Loucy (cell line): Measurements from ENCODE around the gene WSB2.

Experiments
- H2AFZ ChIP-seq: fragments of 200-600 bp; sonication (generic); 2 replicates; pipeline ENCODE4 v1.6.0; 2016; ENCODE audit warnings: antibody characterized with exemption, mild to moderate bottlenecking, low read length, moderate library complexity
- H3F3A ChIP-seq: fragments of 200-600 bp; 2 replicates; pipeline ENCODE4 v1.6.0; 2016; ENCODE audit warnings: antibody characterized with exemption, low read depth, mild to moderate bottlenecking
- H3K27me3 ChIP-seq: fragments of 200-600 bp; sonication (generic); 2 replicates; pipeline ENCODE4 v1.6.1; 2014; ENCODE audit warnings: low read length, mild to moderate bottlenecking; ENCODE audit not compliant: insufficient read depth, poor library complexity, severe bottlenecking
- H3K36me3 ChIP-seq: fragments of 200-600 bp; sonication (generic); 2 replicates; pipeline ENCODE4 v1.6.1; 2016; ENCODE audit warnings: low read length; ENCODE audit not compliant: insufficient read depth
- H3K4me1 ChIP-seq: fragments of 200-600 bp; sonication (generic); 2 replicates; pipeline ENCODE4 v1.5.1; 2014; ENCODE audit warnings: low read length, mild to moderate bottlenecking; ENCODE audit not compliant: insufficient read depth, poor library complexity, severe bottlenecking
- H3K4me2 ChIP-seq: fragments of 200-600 bp; sonication (generic); 2 replicates; pipeline ENCODE4 v1.6.0; 2014; ENCODE audit warnings: antibody characterized with exemption, low read length, low read depth, mild to moderate bottlenecking; ENCODE audit not compliant: poor library complexity, severe bottlenecking
- H3K4me3 ChIP-seq: fragments of 200-600 bp; sonication (generic); 2 replicates; pipeline ENCODE4 v1.5.1; 2014; ENCODE audit warnings: low read length, mild to moderate bottlenecking, mixed read lengths; ENCODE audit not compliant: poor library complexity, severe bottlenecking
- H3K79me2 ChIP-seq: fragments of 200-600 bp; sonication (generic); 2 replicates; pipeline ENCODE4 v1.6.1; 2014; ENCODE audit warnings: low read length; ENCODE audit not compliant: insufficient read depth
- H3K9ac ChIP-seq: fragments of 200-600 bp; sonication (generic); 2 replicates; pipeline ENCODE4 v1.6.0; 2014; ENCODE audit warnings: mild to moderate bottlenecking, low read depth, low read length, moderate library complexity; ENCODE audit not compliant: poor library complexity, severe bottlenecking
- H3K9me2 ChIP-seq: fragments of 200-600 bp; sonication (generic); replicated peaks from 2 replicates; pipeline ENCODE4 v1.6.1; 2016; ENCODE audit warnings: low read depth, low read length, mixed read lengths
- H3K9me3 ChIP-seq: fragments of 200-600 bp; sonication (generic); 2 replicates; pipeline ENCODE4 v1.6.1; 2014; ENCODE audit warnings: mild to moderate bottlenecking, antibody characterized with exemption, low read length, low read depth; ENCODE audit not compliant: insufficient read depth
- H4K20me1 ChIP-seq: fragments of 200-600 bp; sonication (generic); 2 replicates; pipeline ENCODE4 v1.6.0; 2014; ENCODE audit warnings: antibody characterized with exemption, low read length, mild to moderate bottlenecking; ENCODE audit not compliant: insufficient read depth, poor library complexity, severe bottlenecking
- EZH2phosphoT487 ChIP-seq: fragments of 200-600 bp; IDR thresholded peaks from 2 replicates; pipeline ENCODE4 v1.6.1; 2018; ENCODE audit warnings: antibody characterized with exemption, mild to moderate bottlenecking, moderate library complexity, borderline replicate concordance
- TF ChIP-seq, protein P1 (sequence below): fragments of 200-600 bp; sonication (generic); conservative IDR thresholded peaks from 2 replicates; pipeline ENCODE4 v1.5.1; 2014; ENCODE audit warnings: mild to moderate bottlenecking, antibody characterized with exemption, low read length

The WSB2 gene

DNA sequence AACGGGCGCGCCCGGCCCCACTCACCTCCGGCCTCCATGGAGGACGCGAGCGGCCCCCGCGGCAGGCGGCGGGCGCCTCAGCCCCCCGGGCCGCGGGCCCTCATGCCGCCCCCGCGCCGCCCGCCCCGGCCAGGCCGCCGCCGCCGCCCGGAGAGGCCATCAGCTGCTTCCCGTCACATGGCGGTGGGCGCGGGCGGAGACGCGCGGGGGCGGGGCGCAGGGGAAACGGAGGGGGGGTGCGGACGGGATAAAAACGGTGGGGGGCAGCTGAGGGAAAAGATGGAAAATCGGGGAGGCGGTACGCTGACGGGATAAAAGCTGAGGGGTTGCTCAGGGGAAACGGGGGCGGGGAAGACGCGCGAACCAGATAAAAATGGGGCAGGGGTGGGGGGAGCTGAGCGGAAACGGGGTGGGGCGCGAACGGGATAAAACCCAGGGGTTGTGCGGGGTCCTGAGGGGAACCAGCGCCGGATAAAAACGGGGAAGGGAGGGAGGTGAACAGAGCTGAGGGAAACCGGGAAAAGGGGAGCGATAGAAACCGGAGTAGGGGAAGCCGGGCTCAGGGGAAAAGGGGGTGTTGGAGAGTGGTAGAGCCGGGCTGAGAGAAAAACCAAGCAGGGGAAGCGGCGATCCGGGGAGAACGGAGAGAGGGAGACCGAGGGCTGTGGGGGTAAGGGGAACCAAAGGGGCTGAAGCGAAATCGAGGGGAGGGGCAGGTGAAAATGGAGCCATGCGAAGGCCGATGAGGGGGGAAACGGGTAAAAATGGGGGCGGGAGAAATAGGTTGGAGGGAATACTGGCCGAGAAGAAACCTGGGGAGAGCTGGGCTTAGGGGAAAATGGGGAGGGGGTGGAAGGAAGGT is at the start of gene WSB2:
WSB2 (minus strand) TSS at position 169 of the 862 bp plus-strand sequence; CDS start at position 38, 131 bp downstream.
- Histone ChIP-seq H4K20me1 (peaks cover 11% of the 10 kb centered on the region), H2AFZ (peak within 1 kb of the TSS; percentile 96), H3K79me2 (peaks cover 38% of the 10 kb centered on the region), H3K9me2 (no peaks in the 10 kb centered on the region), H3K4me1 (peaks cover 32% of the 10 kb centered on the region), H3K9me3 (no peaks in the 10 kb centered on the region), H3K4me2 (peak within 1 kb of the TSS; percentile 92), H3K27me3 (no peaks in the 10 kb centered on the region), H3K4me3 (peak within 1 kb of the TSS; percentile 99), H3K9ac (peak within 1 kb of the TSS; percentile 100), H3K36me3 (no peaks in the 10 kb centered on the region), H3F3A (0 out of 2 replicates have a peak, but pooled peaks cover 8% of the 10 kb centered on the region)
- TF ChIP-seq, protein P1, sequence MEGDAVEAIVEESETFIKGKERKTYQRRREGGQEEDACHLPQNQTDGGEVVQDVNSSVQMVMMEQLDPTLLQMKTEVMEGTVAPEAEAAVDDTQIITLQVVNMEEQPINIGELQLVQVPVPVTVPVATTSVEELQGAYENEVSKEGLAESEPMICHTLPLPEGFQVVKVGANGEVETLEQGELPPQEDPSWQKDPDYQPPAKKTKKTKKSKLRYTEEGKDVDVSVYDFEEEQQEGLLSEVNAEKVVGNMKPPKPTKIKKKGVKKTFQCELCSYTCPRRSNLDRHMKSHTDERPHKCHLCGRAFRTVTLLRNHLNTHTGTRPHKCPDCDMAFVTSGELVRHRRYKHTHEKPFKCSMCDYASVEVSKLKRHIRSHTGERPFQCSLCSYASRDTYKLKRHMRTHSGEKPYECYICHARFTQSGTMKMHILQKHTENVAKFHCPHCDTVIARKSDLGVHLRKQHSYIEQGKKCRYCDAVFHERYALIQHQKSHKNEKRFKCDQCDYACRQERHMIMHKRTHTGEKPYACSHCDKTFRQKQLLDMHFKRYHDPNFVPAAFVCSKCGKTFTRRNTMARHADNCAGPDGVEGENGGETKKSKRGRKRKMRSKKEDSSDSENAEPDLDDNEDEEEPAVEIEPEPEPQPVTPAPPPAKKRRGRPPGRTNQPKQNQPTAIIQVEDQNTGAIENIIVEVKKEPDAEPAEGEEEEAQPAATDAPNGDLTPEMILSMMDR: no peak
- no peak for TF ChIP-seq EZH2phosphoT487

DNA sequence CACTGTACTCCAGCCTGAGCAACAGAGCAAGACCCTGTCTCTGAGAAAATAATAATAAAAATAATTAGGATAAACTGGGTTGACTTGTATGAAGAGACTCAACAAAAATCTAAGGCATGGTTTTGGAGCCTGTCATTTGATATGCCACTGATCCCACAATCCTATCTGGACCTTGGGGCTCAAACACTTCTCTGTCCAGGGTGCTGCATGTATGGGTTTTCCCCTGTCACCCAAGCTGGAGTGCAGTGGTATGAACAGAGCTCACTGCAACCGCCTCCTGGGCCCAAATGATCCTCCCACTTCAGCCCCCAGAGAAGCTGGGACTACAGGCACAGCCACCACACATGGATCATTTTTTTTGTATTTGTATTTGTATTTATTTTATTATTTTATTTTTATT is 48.1 kb upstream of the WSB2 start:
- no peaks in the 10 kb centered on the region for H3K9me2 ChIP-seq
- no peak overlapping the region for H3K9ac ChIP-seq
- no peaks in the 10 kb centered on the region for H3K9me3 ChIP-seq
- H4K20me1 ChIP-seq: no peaks in the 10 kb centered on the region
- H2AFZ ChIP-seq: no peak overlapping the region
- H3K4me2 ChIP-seq: no peak overlapping the region
- H3K79me2 ChIP-seq: no peaks in the 10 kb centered on the region
- H3F3A ChIP-seq: no peaks in the 10 kb centered on the region
- H3K36me3 ChIP-seq: no peaks in the 10 kb centered on the region
- H3K4me1 ChIP-seq: peaks cover 3% of the 10 kb centered on the region
- no peaks in the 10 kb centered on the region for H3K27me3 ChIP-seq
- H3K4me3 ChIP-seq: no peak overlapping the region
- TF ChIP-seq EZH2phosphoT487: no peak
- TF ChIP-seq, protein P1: no peak

DNA sequence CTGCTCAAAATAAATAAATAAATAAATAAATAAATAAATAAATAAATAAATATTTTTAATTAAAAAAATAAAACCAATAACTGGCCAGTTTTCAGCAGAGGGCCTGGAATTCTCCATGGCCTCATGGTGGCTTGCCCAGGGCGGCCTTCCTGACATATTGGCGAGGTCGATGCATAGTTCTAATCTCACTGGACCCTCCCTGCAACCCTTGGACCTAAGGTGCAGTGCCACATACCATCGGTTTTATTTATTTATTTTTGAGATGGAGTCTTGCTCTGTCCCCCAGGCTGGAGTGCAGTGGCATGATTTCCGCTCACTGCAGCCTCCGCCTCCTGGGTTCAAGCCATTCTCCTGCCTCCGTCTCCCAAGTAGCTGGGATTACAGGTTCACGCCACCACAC is 46.7 kb upstream of the WSB2 start:
- Histone ChIP-seq H3K27me3 (no peaks in the 10 kb centered on the region), H3K4me1 (peaks cover 4% of the 10 kb centered on the region), H3K9ac (no peak overlapping the region), H3K4me3 (no peak overlapping the region), H3K9me3 (no peaks in the 10 kb centered on the region), H4K20me1 (no peaks in the 10 kb centered on the region), H3K4me2 (no peak overlapping the region), H3K79me2 (no peaks in the 10 kb centered on the region), H3K36me3 (no peaks in the 10 kb centered on the region), H3F3A (no peaks in the 10 kb centered on the region), H2AFZ (no peak overlapping the region), H3K9me2 (no peaks in the 10 kb centered on the region)
- TF ChIP-seq EZH2phosphoT487: no peak
- TF ChIP-seq, protein P1: no peak
